Kidney glomerular epithelial cell (primary cell): ENCODE measurements around the gene FHIT.

ENCODE experiments used
- DNase-seq: peaks from one replicate; lab custom pipeline; 2025; lab: John Stamatoyannopoulos, UW

FHIT gene

DNA sequence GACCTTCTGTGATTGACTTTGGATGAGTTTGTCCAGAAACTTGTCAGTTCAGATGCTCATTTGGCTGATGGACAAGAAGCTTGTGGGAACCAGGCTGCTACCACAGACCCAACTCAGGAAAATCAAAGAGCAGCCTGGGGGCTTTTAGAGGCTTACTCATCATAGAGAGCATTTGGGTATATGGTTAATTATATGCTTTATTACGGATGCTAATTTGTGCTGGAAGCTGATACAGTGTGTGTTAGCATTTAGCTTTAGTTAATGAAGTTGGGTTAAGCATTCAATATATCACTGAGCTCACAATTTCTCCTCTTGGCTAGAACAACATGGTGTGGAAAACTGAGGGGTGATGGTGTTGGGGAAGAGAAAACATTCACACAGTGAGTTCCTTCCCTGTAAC lies 1537.2 kb downstream of the FHIT start:
- DNase-seq = no peak

DNA sequence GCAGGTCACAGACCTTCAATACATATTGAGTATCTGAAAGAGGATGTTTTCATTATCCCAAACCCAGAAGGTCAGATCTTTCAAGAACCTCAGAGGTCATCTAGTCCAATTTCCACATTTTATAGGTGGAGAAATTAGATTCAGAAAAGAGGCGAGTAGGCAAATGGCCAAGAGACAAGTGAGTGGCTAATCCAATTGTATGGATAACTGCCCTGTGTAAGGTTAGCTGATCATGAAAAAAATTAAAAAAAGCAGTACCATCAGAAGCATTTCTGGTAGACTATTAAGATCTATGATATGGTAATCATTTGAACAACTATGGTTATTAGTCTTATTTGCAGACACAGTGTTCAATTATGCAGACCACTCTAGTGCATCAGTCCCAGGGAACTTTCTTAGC lies 1540.7 kb downstream of the FHIT start:
- no peak for DNase-seq

GRCh38 chr3:59709702-59710553 lies 1541.3 kb downstream of the FHIT start:
- no peak for DNase-seq

- DNase-seq = no peak
Observed at GRCh38 chr3:59708202-59708601, 1543.0 kb downstream of the FHIT start.

DNA sequence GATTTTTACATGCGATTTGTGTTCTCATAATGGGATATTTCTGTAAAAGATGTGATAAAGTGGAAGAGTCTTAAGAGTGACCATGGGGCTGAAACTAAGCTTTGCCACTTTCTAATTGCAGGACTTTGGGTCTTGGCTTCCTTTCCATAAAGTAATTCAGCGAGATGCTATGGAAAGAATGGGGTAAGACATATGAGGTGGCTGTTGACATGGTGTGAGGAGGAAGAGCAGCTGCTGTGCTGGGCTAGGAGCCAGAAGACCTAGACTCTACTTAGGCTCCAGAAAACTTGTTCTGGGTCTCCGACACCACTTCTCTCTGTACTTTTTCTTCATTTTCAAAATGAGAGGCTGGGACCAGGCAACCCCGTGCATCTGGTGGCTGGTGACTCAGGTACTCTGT lies 1547.0 kb downstream of the FHIT start:
- DNase-seq = no peak

DNA sequence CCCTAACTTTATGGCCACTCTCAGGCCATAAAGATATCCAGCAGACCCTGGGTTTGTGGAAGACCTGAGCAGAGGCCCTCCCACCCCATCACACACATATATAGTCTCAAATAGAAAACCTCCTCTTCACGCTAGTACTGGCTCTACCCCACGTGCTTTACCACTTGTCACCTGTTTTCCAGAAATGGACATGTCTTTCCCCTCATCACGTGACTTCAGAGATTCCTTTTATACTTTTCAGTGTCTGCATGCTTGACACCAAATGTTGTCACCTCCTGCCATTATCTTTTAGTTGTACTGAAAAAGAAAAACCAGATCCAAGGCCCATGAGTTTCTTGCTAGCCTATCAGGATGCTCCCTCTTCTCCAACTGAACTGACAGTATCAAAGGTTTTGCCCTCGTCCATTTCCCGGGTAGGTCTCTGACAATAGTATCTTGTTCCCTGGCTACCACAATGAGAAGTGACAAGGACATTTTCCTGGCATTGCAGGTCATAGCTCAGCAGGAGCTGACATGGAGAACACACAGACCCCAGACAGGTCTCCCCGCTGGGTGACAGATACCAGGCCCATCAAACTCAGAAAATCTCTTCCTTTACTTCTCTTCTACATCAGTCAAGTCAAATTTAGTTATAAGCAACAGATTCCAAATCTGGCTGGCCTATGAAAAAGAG lies 1551.5 kb downstream of the FHIT start:
- no peak for DNase-seq
